IMR-90 (cell line): ENCODE results near the gene MAGI1. TPM values are rescaled to one million over a fixed set of nuclear protein-coding genes. Genes with fewer than 3 reads are reported as not detected.

ENCODE experiments used
- ATAC-seq: fragments of 200-7000 bp; cut with Tn5 transposase; 2 replicates; pipeline ENCODE4 v1.9.1; 2020; ENCODE audit warnings: low read depth, mild to moderate bottlenecking, moderate library complexity
- BruUV-seq: library from RNA; stranded (reverse); fragments of 400-500 nt; replicated peaks from 2 replicates; lab custom pipeline; 2021; lab: Mats Ljungman, UMichigan
- CTCF ChIA-PET: fragments of 300-600 bp; formaldehyde crosslinking; extraction: SDS; loops from one replicate; lab custom pipeline; 2021; ENCODE audit warnings: antibody characterized with exemption; lab: Yijun Ruan, JAX
- POLR2A ChIA-PET: fragments of 300-600 bp; sonication (Branson Sonifier 250); formaldehyde crosslinking; loops from one replicate; lab custom pipeline; 2022; ENCODE audit warnings: antibody characterized with exemption; ENCODE audit not compliant: unreplicated experiment; lab: Charles Lee
- DNase-seq: peaks from one replicate; pipeline ENCODE4 v3.0.0; 2013
- H2AFZ ChIP-seq: replicated peaks from 2 replicates; pipeline ENCODE3; 2013; ENCODE audit warnings: low read length, mild to moderate bottlenecking; ENCODE audit not compliant: poor library complexity
- H2AK5ac ChIP-seq: 2 replicates; pipeline ENCODE4 v1.6.1; 2013; ENCODE audit warnings: low read depth, low read length, inconsistent platforms
- H2AK9ac ChIP-seq: replicated peaks from 2 replicates; pipeline ENCODE3; 2013; ENCODE audit warnings: mild to moderate bottlenecking, low read depth, low read length, moderate library complexity; ENCODE audit not compliant: poor library complexity
- H2BK120ac ChIP-seq: 2 replicates; pipeline ENCODE4 v1.6.1; 2013; ENCODE audit warnings: low read depth, low read length, inconsistent platforms
- H2BK15ac ChIP-seq: 3 replicates; pipeline ENCODE4 v1.6.1; 2013; ENCODE audit warnings: low read depth, low read length, inconsistent platforms
- H2BK20ac ChIP-seq: 2 replicates; pipeline ENCODE4 v1.6.1; 2013; ENCODE audit warnings: low read depth, mild to moderate bottlenecking, inconsistent platforms, low read length, moderate library complexity
- H2BK5ac ChIP-seq: 2 replicates; pipeline ENCODE4 v1.6.1; 2013; ENCODE audit warnings: mild to moderate bottlenecking, low read depth, low read length, inconsistent platforms; ENCODE audit not compliant: poor library complexity, severe bottlenecking
- H3K14ac ChIP-seq: replicated peaks from 2 replicates; pipeline ENCODE4 v1.6.1; 2013; ENCODE audit warnings: low read depth, low read length, inconsistent platforms
- H3K18ac ChIP-seq: 2 replicates; pipeline ENCODE4 v1.6.1; 2013; ENCODE audit warnings: low read depth, low read length, control low read depth
- H3K23ac ChIP-seq: 2 replicates; pipeline ENCODE4 v1.6.1; 2013; ENCODE audit warnings: low read depth, low read length, inconsistent platforms
- H3K27ac ChIP-seq: 2 replicates; pipeline ENCODE4 v1.5.1; 2013; ENCODE audit warnings: mild to moderate bottlenecking, control low read depth, low read length; ENCODE audit not compliant: insufficient read depth
- H3K27me3 ChIP-seq: 2 replicates; pipeline ENCODE4 v1.6.1; 2013; ENCODE audit warnings: low read length; ENCODE audit not compliant: control insufficient read depth, insufficient read depth
- H3K36me3 ChIP-seq: 2 replicates; pipeline ENCODE4 v1.6.1; 2013; ENCODE audit warnings: low read length, mixed read lengths; ENCODE audit not compliant: control insufficient read depth, insufficient read depth
- H3K4ac ChIP-seq: 2 replicates; pipeline ENCODE4 v1.6.1; 2013; ENCODE audit warnings: low read depth, low read length, inconsistent platforms
- H3K4me1 ChIP-seq: 2 replicates; pipeline ENCODE4 v1.6.1; 2013; ENCODE audit warnings: low read length, mixed read lengths; ENCODE audit not compliant: control insufficient read depth, insufficient read depth
- H3K4me2 ChIP-seq: 2 replicates; pipeline ENCODE4 v1.6.1; 2013; ENCODE audit warnings: low read depth, mild to moderate bottlenecking, control low read depth, low read length, moderate library complexity
- H3K4me3 ChIP-seq: 2 replicates; pipeline ENCODE4 v1.5.1; 2013; ENCODE audit warnings: low read depth, mild to moderate bottlenecking, control low read depth, low read length, moderate library complexity; ENCODE audit not compliant: insufficient read depth
- H3K56ac ChIP-seq: 2 replicates; pipeline ENCODE4 v1.6.1; 2013; ENCODE audit warnings: low read length, inconsistent platforms; ENCODE audit not compliant: insufficient read depth; ENCODE audit errors: extremely low read depth
- H3K79me1 ChIP-seq, 2 experiments: 2 replicates each; pipeline ENCODE4 v1.6.1; 2013; ENCODE audit warnings: low read length in 2 of 2, inconsistent platforms in 1 of 2, low read depth in 1 of 2
- H3K9ac ChIP-seq: 2 replicates; pipeline ENCODE4 v1.6.1; 2013; ENCODE audit warnings: low read depth, low read length, control low read depth
- H3K9me1 ChIP-seq: 2 replicates; pipeline ENCODE4 v1.6.1; 2013; ENCODE audit warnings: low read length, inconsistent platforms; ENCODE audit not compliant: insufficient read depth
- H3K9me3 ChIP-seq: 2 replicates; pipeline ENCODE4 v1.6.1; 2013; ENCODE audit warnings: low read length; ENCODE audit not compliant: control insufficient read depth, insufficient read depth
- H4K20me1 ChIP-seq: 2 replicates; pipeline ENCODE4 v1.6.1; 2013; ENCODE audit warnings: low read length, inconsistent platforms; ENCODE audit not compliant: insufficient read depth
- H4K5ac ChIP-seq: 2 replicates; pipeline ENCODE4 v1.6.1; 2013; ENCODE audit warnings: mild to moderate bottlenecking, low read depth, low read length, control low read depth
- H4K8ac ChIP-seq, 2 experiments: 2 replicates each; pipeline ENCODE4 v1.6.1; 2013; ENCODE audit warnings: low read depth in 2 of 2, low read length in 2 of 2, control low read depth in 1 of 2, inconsistent platforms in 1 of 2
- H4K91ac ChIP-seq: 2 replicates; pipeline ENCODE4 v1.6.1; 2013; ENCODE audit warnings: low read depth, low read length, inconsistent platforms; ENCODE audit not compliant: insufficient read depth
- MAFK ChIP-seq: IDR thresholded peaks from 2 replicates; pipeline ENCODE4 v1.6.1; 2012; ENCODE audit warnings: low read depth, low read length, improper control_type of control experiment
- MAZ ChIP-seq: IDR thresholded peaks from 2 replicates; pipeline ENCODE4 v1.6.1; 2012; ENCODE audit warnings: low read depth, mild to moderate bottlenecking, low read length, improper control_type of control experiment, moderate library complexity, borderline replicate concordance
- dilution Hi-C: fragments of 300-500 bp; cut with HindIII; formaldehyde crosslinking; loops from one replicate; pipeline ENCODE4 v1.14.3; 2018; ENCODE audit warnings: low sequenced_read_pairs; ENCODE audit not compliant: unreplicated experiment
- in situ Hi-C: fragments of 300-500 bp; cut with MboI; formaldehyde crosslinking; loops from 3 replicates; pipeline ENCODE4 v1.14.3; 2019; ENCODE audit warnings: low sequenced_read_pairs, inconsistent platforms, mixed read lengths
- intact Hi-C: fragments of 100-400 bp; cut with micrococcal nuclease; formaldehyde crosslinking; loops from 2 replicates; pipeline ENCODE4 v1.10.0; 2022
- polyA plus RNA-seq, 3 experiments: library from polyadenylated mRNA; depleted of rRNA; stranded (reverse); fragments of >200 nt; gene quantifications; 2 replicates each; pipeline ENCODE4 v1.2.3, GENCODE V29; 2012; ENCODE audit warnings: low replicate concordance in 1 of 3
- total RNA-seq: library from RNA; depleted of rRNA; stranded (reverse); fragments of >200 nt; gene quantifications from 2 replicates; pipeline ENCODE4 v1.2.3, GENCODE V29; 2012

MAGI1 gene
- total and polyA plus RNA-seq, 2 of the 4 experiments (the other 2 are of a cell fraction), result 14.5 to 24.2 TPM

GRCh38 chr3:65584002-65584401 is 454.7 kb downstream of the MAGI1 start:
- Histone ChIP-seq H4K91ac (no peak overlapping the region), H4K5ac (no peak overlapping the region), H3K9me3 (no peaks in the 10 kb centered on the region), H3K36me3 (no peaks in the 10 kb centered on the region), H2AK9ac (no peak overlapping the region), H2BK120ac (no peak overlapping the region), H3K9me1 (peaks cover 6% of the 10 kb centered on the region; the same call in 1 of the 2 replicates), H3K23ac (no peak overlapping the region), H2BK20ac (0 out of 2 replicates have a peak overlapping the region, but pooled peaks have one; percentile 18), H3K27ac (no peak overlapping the region), H3K14ac (no peak overlapping the region), H3K18ac (no peak overlapping the region), H3K27me3 (no peaks in the 10 kb centered on the region), H2AK5ac (0 out of 2 replicates have a peak overlapping the region, but pooled peaks have one; percentile 43), H3K4ac (no peak overlapping the region), H2AFZ (no peak overlapping the region), H4K8ac (no peak overlapping the region), H2BK15ac (no peak overlapping the region), H2BK5ac (no peak overlapping the region), H3K79me1 (peaks cover 17 to 46% of the 10 kb centered on the region in 2 experiments), H4K20me1 (peaks cover 3% of the 10 kb centered on the region; the same call in 1 of the 2 replicates), H3K4me3 (no peak overlapping the region), H3K9ac (no peak overlapping the region), H3K4me1 (peaks cover 11% of the 10 kb centered on the region), H3K4me2 (no peak overlapping the region), H3K56ac (no peak overlapping the region)
- in situ Hi-C loops (no loop called here), dilution Hi-C loops (no loop called here), intact Hi-C loops (no loop called here)
- no peak for ATAC-seq
- BruUV-seq, result no TSS peak
- CTCF ChIA-PET, result interaction anchor here (0.6 to 1.2 kb wide), 4 partner anchors 15 to 1205 kb away, joined by 3 to 4 read pairs (median 3); no protein-coding TSS in a partner anchor
- no peak for DNase-seq
- TF ChIP-seq MAZ, result no peak
- 0 out of 2 replicates have a peak, but pooled peaks have one; percentile 45 for TF ChIP-seq MAFK
- POLR2A ChIA-PET, result interaction anchor here (0.6 kb wide), 1 partner anchor 147 kb away, joined by 7 read pairs; no protein-coding TSS in a partner anchor
